GM21515 (cell line): Measurements from ENCODE around the gene DGKH.
"Not testable (repeated sequence)": the region's sequence is repeated elsewhere in the genome, so short reads cannot be mapped to it uniquely, and the experiment has no call there.

Experiments used
- ATAC-seq: cut with Tn5 transposase; IDR thresholded peaks from one replicate; pipeline ENCODE4 v1.9.1; 2021; ENCODE audit not compliant: unreplicated experiment

Gene DGKH

DNA sequence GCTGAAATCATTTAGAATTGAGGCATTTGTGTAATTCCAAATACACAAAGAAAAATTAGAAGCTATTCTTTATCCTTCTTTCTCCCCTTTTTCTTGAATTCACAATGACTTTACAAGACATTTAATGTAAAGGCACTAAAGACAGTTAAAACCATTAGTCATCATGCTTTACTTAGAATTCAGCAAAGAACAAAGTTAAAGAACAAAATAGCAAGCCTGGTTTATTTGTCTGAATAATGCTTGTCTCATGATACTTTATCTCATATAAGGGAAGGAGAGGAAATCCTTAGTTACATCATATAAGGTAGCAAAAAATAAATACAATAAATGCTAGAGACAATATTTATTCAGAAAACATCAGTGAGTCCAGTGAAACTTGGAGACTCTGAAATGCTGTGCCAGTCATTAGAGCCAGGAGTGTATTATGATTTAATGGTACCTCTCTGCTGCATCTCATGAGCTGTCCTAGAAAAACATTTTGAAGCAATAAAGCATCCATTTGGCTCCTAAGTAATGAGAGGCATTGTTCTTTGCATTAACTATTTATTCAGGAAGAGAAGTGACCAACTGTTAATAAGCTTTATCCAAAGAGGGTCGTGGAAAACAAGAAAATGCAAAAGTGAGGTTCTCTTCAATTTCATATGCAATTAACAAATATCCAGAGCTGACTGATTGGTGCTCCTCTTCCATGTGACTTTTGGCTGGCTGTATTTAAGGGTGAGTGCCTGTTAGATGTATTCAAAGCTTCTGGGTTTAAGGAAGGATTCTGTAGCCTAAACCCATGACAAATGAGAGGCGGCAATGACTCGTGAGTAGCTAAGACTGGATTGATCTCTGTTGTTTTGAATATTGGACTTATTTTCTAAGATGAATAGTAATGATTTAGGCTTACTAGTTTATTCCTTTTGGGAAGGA, 105.0 kb downstream of the DGKH start:
- no peak for ATAC-seq

DNA sequence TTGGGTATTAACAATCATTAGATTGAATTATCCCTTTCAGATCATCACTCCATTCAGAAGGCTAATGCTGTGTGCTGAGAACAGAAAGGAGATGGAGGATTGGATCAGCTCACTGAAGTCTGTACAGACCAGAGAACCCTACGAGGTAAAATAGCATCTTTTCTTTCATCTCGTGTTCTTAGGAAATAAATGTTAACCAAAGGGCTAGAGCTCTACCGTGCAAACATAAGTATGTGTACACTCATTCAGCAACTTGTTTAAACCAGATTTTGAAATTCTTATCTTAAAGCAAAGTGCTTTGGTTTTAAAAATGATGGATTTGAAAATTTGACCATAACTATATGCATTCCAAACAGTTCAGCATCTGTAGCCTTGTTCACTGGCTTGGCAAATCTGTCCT, 106.8 kb downstream of the DGKH start:
- no peak for ATAC-seq

DNA sequence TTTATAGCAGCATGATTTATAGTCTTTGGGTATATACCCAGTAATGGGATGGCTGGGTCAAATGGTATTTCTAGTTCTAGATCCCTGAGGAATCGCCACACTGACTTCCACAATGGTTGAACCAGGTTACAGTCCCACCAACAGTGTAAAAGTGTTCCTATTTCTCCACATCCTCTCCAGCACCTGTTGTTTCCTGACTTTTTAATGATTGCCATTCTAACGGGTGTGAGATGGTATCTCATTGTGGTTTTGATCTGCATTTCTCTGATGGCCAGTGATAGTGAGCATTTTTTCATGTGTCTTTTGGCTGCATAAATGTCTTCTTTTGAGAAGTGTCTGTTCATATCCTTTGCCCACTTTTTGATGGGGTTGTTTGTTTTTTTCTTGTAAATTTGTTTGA, 114.9 kb downstream of the DGKH start:
- not testable (repeated sequence) for ATAC-seq

DNA sequence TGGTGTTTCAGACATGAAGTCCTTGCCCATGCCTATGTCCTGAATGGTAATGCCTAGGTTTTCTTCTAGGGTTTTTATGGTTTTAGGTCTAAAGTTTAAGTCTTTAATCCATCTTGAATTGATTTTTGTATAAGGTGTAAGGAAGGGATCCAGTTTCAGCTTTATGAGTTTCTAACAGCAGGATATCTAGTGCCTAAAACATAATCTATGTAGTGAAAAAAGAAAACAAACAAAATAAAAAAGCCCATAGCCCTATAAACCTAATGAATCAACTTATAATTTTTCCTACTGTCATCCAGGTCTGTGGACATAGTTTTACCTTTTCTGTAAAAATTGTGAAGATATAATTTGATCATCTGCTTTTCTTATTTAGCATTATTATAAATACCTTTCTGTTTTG, 115.5 kb downstream of the DGKH start:
- ATAC-seq: not testable (repeated sequence)

DNA sequence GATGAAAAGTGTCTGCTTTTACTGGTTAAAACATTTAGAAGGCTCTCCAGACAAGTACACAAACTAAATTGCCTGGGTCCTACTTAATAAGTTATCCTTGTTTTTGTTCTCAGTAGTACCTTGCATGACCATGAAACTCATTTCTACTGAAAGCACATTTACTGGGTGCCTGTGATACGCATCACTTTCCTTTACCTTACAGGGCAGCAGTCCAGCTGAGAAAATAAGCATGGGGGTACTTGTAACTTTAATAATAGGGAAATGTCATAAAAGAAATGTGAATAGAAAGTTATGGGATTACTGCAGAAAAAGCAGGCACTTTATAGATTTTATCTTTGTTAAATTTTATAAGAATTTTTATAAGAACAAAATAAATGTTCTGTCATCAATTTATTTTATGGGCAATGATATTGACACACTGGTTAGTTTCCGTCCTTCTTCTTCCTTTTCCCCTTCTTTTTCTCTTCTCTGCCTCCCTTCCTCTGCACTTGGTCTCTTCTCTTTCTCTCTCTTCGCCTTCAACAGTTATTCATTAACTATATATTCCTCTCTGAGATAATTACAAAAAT, 116.2 kb downstream of the DGKH start:
- no peak for ATAC-seq

DNA sequence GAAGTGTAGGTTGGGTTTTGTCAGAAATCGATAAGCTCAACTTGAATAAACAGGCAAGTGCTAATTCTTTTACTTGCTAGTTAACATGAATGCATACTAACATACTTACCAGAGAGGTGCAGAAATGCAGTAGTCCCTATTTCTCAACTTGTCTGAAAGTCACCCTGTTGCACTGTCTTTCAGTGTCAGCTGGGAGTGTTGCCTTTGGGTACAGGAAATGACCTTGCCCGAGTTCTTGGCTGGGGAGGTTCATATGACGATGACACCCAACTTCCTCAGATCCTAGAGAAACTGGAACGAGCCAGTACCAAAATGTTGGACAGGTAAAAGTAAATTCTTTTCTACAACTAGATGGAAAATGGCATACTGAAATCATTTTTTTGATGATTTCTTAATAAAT, 120.0 kb downstream of the DGKH start:
- no peak for ATAC-seq

DNA sequence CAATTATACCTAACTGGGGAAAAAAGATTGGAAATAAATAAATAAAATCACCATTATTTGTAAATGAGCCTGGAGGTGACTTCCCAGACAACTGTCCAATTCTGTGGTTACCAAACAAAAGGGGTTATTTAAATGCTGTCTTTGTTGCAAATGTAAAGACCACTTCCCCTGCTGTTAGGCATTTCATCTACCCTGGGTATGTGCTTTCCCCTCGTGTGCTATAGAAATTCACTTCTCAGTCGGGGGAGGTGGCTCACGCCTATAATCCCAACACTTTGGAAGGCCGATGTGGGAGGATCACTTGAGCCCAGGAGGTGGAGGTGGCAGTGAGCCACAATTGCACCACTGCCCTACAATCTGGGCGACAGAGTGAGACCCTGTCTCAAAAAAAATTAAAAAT, 121.6 kb downstream of the DGKH start:
- ATAC-seq: no peak

DNA sequence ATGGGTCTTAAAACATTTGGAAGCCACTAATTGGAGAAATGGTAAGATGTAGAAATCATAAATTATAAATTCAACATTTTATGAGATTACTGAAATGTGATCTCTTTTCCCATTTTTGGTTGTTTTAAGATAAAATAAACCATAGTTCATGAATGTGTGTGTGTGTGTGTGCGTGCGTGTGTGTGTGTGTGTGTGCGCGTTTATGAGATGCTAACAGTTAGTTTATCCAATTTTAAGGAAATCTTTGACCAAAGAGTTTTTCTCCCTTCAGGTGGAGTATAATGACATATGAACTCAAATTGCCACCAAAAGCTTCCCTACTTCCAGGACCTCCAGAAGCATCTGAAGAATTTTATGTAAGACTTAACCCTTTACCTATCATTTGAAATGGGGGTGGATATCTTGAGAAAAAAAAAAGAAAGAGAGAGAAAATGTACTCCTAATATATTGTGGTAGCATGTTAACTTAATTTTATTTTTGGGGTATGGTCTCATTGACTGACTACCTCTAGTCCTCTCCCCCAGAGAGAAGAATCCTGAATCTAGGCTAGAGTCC, 125.4 kb downstream of the DGKH start:
- no peak for ATAC-seq

DNA sequence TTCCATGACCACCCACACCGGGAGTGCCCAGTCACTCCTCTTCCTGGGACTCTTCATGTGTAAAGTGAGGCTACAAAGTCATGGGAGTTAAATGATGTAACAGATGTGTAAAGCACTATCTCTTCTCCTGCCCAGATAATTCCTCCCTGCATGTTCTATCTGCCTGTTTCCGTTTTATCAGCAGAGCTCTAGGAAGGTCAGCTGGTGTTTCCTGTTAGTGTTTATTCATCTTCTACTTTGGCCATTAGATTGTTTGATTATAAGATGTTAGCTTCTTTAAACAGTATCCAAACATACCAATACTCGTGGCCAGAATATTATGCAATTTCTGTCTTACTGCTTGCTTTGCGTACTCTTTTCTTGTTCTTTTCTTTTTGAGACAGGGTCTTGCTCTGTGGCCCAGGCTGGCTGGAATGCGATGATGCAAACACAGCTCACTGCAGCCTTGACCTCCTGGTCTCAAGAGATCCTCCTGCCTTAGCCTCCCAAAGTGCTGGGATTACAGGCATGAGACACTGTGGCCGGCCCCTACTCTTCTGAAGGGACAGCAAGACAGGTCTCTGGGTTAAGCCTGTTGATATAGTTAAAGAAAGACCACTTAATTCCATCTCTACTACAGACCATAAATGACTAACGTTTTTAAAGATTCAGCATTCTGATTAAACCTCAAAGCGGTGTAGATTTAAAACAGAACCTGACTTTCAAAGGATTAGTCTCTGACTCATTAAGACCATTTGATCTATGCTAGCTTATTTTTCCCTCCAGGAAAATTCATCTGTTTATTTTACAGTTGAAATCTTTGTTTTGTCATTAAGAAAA, 126.1 kb downstream of the DGKH start:
- ATAC-seq: no peak

DNA sequence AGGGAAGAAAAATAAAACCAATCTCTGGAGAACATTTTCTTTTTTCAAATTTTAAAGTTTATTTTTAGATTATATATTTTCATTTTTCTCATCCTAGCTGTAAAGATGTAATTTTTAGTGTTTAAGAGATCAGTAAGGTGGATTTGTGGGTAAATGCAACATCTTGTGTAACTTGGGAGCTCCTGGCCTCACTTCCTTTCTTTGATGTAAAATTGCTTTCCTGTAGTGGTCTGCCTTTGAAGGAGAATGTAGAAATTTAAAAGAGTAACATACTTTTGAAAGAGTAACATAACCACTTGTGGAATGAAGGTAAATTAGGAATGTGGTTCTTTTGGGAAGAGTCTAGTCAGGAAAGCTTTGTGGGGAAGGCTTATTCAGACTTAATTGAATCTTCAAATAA, 127.8 kb downstream of the DGKH start:
- ATAC-seq: no peak

DNA sequence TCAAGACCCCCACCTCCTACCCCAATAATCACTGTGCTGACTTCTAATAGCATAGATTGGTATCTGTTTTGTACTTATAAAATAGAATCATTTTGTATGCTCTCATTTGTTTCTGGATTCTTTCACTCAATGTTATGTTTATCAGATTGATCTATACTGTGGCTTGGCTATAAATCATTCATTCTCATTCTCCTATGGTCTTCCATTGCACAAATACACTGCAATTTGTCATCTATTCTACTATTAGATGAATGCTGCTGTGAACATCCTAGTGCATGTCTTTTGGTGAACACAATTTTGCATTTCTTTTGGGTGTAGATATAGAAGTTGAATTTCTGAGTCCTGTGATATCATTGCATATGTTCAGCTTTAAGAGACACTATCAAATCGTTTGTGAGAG, 128.7 kb downstream of the DGKH start:
- ATAC-seq: no peak

DNA sequence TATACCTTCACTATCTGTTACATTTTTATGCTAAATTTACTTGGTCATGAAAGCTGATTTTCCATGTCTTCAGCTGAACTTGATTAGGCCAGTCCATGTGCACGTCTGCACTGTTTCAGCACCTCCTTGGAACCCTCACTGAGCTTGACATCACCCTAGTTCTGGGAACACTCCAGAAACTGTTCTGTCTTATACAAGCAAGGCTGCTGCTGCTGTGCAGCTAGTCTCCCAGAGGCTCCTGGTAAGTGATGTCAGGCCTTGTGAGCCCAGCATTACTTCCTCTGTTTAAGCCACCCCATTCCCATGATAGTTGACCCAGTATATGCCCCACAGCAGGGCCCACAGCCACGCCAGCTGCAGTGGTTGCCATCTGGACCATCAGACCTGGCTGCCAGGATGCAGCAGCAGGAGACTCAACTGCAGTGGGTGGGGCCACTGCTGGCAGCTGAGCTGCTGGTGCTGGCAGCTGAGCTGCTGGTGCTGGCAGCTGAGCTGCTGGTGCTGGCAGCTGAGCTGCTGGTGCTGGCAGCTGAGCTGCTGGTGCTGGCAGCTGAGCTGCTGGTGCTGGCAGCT, 133.0 kb downstream of the DGKH start:
- ATAC-seq: no peak

DNA sequence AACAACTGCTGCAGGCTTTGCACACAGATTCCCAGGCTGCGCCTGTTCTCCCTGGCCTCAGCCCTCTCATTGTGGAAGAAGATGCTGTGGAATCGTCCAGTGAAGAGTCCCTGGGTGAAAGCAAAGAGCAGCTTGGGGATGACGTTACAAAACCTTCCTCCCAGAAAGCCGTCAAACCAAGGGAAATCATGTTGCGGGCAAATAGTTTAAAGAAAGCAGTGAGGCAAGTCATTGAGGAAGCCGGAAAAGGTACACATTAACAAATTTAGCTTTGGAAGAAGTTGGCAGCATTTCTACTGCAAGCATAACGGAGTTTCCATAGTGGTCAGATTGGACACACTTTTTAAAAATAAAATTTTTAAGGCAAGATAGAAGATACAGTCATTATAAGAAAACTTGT, 140.6 kb downstream of the DGKH start:
- no peak for ATAC-seq

DNA sequence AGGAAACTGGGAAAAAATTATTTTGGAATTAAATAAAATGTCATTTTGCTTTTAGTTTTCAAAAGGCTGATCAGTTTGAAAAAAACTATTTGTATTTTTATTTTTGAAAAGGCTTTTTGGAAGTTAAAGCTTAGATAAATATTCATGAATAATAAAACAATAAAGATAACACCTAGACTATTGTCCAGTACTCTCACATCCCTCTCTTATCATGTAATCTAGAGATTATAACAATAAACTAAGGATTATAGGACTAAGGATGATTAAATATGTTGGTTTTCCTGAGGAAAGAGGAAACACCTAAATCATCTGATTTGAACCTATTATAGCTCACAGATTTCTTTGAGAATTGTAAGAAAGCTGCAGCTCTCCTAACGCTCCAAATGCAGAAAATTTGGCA, 142.1 kb downstream of the DGKH start:
- no peak for ATAC-seq

DNA sequence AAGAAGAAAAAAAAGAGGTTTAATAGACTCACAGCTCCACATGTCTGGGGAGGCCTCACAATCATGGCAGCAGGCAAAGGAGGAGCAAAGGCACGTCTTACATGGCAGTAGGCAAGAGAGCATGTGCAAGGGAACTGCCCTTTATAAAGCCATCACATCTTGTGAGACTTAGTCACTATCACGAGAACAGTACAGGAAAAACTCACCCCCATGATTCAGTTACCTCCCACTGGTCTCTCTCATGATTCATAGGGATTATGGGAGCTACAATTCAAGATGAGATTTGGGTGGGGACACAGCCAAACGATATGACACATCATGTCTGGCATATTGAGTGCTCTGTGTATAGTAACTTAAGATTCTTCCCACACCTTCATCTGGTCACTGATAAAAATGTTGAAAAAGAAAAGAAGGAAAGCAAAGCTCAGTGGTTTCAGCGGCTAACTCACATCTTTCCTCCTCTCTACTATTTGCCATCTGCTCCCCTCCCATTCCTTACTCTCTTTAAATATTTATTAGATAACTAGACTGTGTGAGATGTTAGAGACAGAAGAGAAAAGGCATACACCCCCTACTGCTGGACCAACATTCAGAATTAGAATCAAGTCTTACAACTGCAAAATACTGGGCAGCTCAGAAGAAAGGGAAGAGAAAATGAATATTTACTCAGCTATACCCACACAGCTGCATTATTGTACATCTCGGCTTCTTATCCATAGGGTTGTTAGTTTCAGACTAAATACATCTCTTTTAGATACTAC, 163.4 kb downstream of the DGKH start:
- ATAC-seq: no peak

DNA sequence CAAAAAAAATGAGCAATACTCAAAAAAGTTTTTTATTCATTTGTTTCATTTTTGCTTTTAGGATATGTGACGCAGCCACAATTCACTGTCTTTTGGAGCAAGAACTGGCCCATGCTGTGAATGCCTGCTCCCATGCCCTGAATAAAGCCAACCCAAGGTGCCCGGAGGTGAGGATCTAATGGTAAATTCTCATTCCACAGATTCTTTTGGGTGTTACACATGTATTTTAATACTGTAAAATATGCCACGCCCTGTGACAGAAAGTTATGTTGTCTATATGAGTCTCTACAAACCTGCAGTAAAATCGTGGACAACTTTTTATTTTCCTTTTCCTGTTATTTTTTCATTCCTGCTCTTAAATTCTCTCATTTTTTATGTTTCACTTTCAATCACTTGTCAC, 166.0 kb downstream of the DGKH start:
- no peak for ATAC-seq

DNA sequence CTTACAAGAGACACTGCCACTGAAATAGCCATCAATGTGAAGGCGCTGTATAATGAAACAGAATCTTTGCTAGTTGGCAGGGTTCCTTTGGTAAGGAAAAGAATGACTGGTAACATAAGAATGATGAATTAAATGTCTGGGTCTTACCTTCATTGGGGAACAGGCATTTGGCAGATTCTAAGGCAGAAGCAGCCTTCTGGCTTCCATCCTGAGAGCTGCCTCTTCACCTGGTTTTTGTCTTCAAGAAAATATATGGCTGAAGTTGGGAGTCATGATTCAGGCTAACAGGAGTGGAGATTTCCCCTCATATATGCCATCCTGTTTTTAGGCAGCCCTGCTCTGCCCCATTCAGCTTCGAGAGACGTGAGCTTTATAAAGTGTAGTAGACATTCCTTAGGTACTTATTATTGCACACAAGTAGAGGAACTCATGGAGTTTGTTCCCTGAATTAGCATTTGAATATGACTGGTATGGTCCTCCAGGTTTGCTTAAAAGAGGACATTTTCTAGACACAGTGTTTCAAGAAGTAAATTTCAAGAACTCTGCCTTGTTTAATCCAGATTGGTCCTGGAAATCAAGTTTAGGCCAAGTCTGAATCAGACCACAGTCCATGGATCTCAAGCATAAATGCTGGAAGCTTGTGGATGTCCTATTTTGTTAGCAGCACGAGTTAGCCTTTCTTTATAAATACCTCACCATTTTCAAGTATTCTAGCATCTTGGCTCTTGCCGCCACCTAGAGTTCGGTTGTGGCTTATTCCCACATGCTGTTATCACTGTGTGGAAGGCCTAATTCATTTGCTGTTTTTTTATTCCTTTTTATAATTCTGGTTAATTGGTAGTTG, 167.4 kb downstream of the DGKH start:
- ATAC-seq: no peak

DNA sequence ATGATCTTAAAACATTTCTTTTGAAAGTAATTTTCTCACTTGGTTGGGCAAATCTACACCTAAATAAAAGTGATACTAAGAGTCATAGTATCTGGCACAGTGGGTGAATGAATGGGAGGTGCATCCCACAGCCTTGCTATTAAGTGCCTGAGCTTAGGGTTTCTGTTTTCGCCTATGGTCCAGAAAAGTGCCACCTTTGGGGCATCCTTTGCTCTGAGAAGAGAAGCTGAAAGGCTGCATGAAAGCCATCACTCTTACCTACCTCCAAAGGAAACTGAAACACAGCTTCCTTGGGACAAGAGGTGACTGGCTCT, 167.9 kb downstream of the DGKH start:
- no peak for ATAC-seq

DNA sequence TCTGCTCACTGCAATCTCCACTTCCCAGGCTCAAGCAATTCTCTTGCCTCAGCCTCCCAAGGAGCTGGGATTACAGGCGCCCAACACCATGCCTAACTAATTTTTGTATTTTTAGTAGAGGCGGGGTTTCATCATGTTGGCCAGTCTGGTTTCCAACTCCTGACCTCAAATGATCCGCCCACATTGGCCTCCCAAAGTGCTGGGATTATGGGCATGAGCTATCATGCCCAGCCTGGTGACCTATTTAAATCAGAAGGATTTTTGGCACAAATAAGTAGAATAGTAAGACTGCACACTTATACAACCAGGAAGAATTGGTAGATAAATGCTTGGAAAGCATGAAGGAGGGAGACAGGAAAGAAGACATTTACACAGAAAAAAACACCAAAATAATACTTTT, 170.1 kb downstream of the DGKH start:
- no peak for ATAC-seq

DNA sequence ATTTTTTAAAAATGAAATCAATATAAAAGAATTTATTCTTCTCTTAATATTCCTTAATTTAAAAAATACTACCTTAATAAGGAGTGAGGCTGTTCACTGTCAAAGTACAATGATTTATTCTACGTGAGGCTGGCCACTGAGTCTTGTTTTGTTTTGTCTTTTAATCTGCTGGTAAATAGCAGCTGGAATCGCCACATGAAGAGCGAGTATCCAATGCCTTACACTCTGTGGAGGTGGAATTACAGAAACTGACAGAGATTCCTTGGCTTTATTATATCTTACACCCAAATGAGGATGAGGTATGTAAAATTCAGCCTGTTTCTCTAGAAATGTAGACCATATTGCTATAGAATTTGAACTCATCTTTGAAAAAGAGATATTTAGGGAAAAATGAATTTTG, 170.6 kb downstream of the DGKH start:
- no peak for ATAC-seq
